ENCODE measurements around the gene SLC6A13. TPM values are rescaled to one million over a fixed set of nuclear protein-coding genes. Genes with fewer than 3 reads are reported as not detected.

SLC6A13 gene
- total RNA-seq, 1 experiment from 2014 or later, result not detected

- intact Hi-C loops (cut with micrococcal nuclease), result no loop called here
- Histone ChIP-seq H3K9me2 (replicated peaks; ENCODE audit: low read length) (no peaks in the 10 kb centered on the region), H3K79me2 (ENCODE audit: low read length) (no peaks in the 10 kb centered on the region), H3F3A (ENCODE audit: low read length, unreplicated experiment) (no peaks in the 10 kb centered on the region), H3K27me3 (ENCODE audit: low read length) (no peaks in the 10 kb centered on the region), H3K9me3 (ENCODE audit: low read length) (no peaks in the 10 kb centered on the region), H3K36me3 (ENCODE audit: low read depth, low read length) (no peaks in the 10 kb centered on the region), H4K20me1 (ENCODE audit: low read length) (no peaks in the 10 kb centered on the region), H3K4me3 (ENCODE audit: low read length) (no peak overlapping the region), H3K9ac (ENCODE audit: low read length) (no peak overlapping the region), H2AFZ (ENCODE audit: low read length) (no peak overlapping the region), H3K4me1 (ENCODE audit: insufficient read depth, low read length) (peaks cover 18% of the 10 kb centered on the region), H3K4me2 (ENCODE audit: low read length) (no peak overlapping the region), H3K27ac (ENCODE audit: low read length) (no peak overlapping the region)
- POLR2A ChIA-PET (ENCODE audit: unreplicated experiment), result no interaction called here
- no peak for ATAC-seq
- BruUV-seq (replicated peaks), result no TSS peak
- CTCF ChIA-PET, result no interaction called here
- TF ChIP-seq EZH2 (IDR thresholded peaks at IDR 0.05; ENCODE audit: low read length, unreplicated experiment) (no peak), EZH2phosphoT487 (IDR thresholded peaks at IDR 0.05; ENCODE audit: borderline replicate concordance, low read length) (no peak)
- TF ChIP-seq, protein P1, sequence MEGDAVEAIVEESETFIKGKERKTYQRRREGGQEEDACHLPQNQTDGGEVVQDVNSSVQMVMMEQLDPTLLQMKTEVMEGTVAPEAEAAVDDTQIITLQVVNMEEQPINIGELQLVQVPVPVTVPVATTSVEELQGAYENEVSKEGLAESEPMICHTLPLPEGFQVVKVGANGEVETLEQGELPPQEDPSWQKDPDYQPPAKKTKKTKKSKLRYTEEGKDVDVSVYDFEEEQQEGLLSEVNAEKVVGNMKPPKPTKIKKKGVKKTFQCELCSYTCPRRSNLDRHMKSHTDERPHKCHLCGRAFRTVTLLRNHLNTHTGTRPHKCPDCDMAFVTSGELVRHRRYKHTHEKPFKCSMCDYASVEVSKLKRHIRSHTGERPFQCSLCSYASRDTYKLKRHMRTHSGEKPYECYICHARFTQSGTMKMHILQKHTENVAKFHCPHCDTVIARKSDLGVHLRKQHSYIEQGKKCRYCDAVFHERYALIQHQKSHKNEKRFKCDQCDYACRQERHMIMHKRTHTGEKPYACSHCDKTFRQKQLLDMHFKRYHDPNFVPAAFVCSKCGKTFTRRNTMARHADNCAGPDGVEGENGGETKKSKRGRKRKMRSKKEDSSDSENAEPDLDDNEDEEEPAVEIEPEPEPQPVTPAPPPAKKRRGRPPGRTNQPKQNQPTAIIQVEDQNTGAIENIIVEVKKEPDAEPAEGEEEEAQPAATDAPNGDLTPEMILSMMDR (conservative IDR thresholded peaks at IDR 0.05; ENCODE audit: low read depth, low read length), result no peak
- no peak for DNase-seq
Measured at GRCh38 chr12:174124-174523, 88.5 kb downstream of the SLC6A13 start.

DNA sequence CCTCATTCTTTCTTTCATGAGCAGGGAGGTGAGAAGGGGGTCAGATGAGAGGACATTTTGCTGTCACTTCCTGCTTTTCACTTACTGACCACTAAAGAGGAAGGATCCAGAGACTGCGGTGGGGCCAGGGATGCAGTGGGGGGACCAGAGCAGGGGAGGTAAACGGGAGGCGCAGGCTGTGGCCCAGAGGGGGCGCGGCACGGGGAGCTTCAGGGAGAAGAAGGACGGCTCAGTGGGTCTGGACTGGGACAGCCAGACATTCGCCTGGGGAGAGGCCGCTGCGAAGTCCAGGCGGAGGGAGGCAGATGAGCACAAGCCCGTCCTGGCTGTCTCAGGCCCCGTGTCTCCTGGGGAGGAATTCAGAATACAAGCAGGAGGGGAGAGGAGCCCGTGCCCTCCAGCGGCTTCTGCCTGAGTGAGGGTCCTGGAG lies 89.9 kb downstream of the SLC6A13 start:
- H3F3A ChIP-seq (ENCODE audit: low read length, unreplicated experiment), result no peaks in the 10 kb centered on the region
- H2AFZ ChIP-seq (ENCODE audit: low read length), result no peak overlapping the region
- TF ChIP-seq, protein P1 (conservative IDR thresholded peaks at IDR 0.05; ENCODE audit: low read depth, low read length), result no peak
- TF ChIP-seq EZH2 (IDR thresholded peaks at IDR 0.05; ENCODE audit: low read length, unreplicated experiment), result no peak
- TF ChIP-seq EZH2phosphoT487 (IDR thresholded peaks at IDR 0.05; ENCODE audit: borderline replicate concordance, low read length), result no peak
- H3K79me2 ChIP-seq (ENCODE audit: low read length), result no peaks in the 10 kb centered on the region
- ATAC-seq (no peak), DNase-seq (no peak)
- no peaks in the 10 kb centered on the region for H3K9me2 ChIP-seq (replicated peaks; ENCODE audit: low read length)
- H3K4me2 ChIP-seq (ENCODE audit: low read length), result no peak overlapping the region
- no peak overlapping the region for H3K27ac ChIP-seq (ENCODE audit: low read length)
- H3K9me3 ChIP-seq (ENCODE audit: low read length), result no peaks in the 10 kb centered on the region
- H4K20me1 ChIP-seq (ENCODE audit: low read length), result no peaks in the 10 kb centered on the region
- no TSS peak for BruUV-seq (replicated peaks)
- no peak overlapping the region for H3K9ac ChIP-seq (ENCODE audit: low read length)
- no peaks in the 10 kb centered on the region for H3K36me3 ChIP-seq (ENCODE audit: low read depth, low read length)
- ChIA-PET CTCF (no interaction called here), POLR2A (ENCODE audit: unreplicated experiment) (no interaction called here)
- peaks cover 18% of the 10 kb centered on the region for H3K4me1 ChIP-seq (ENCODE audit: insufficient read depth, low read length)
- no peaks in the 10 kb centered on the region for H3K27me3 ChIP-seq (ENCODE audit: low read length)
- intact Hi-C loops (cut with micrococcal nuclease), result no loop called here
- H3K4me3 ChIP-seq (ENCODE audit: low read length), result no peak overlapping the region

DNA sequence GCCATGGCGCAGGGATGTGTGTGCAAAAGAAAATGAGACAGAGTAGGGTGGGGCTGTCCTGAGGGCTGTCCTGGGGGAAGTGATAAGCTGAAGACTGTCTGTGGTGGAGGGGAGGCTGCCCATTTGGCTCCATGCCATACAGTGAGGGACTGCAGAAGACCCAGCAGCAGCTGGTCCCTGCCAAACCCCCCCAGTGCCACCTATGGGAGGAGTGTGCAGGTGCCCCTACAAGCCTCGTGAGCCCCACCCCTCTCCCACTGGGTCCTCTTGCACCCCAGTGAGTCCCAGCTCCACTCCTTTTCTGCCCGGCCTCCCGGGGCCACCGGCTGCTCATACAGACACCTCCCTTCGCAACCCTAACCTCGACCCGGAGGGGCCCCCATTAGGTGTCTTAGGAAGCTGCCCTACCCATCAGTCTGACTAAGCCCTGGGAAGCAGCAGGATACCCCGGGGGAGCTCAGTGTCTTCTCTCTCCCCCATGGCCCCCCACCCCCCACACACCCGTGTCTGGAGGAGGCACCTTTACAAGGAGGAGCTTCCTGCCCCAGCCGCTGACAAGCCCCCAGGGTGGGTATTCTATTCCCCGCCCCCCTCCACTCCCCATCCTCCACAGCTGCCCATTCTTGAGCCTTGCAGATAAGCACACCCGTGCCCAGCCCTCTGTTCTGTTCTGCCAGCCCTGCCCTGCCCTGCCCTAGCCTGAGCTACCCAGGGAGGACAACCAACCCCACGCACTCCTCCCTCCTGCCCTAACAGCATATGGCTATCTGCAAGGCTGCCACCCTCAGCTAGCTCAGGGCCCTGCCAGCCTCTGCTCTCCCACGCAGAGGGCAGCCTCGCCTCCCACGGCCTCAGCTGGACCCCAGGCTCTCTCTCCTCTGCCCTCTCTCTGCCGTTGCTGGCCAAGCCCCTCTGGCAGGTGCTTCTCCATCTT lies 90.6 kb downstream of the SLC6A13 start:
- Histone ChIP-seq H3K4me1 (ENCODE audit: insufficient read depth, low read length) (peaks cover 14% of the 10 kb centered on the region), H3K36me3 (ENCODE audit: low read depth, low read length) (no peaks in the 10 kb centered on the region), H3K27me3 (ENCODE audit: low read length) (no peaks in the 10 kb centered on the region), H3K27ac (ENCODE audit: low read length) (no peak overlapping the region), H3K9ac (ENCODE audit: low read length) (no peak overlapping the region), H3K4me2 (ENCODE audit: low read length) (no peak overlapping the region), H3K4me3 (ENCODE audit: low read length) (no peak overlapping the region), H2AFZ (ENCODE audit: low read length) (no peak overlapping the region), H4K20me1 (ENCODE audit: low read length) (no peaks in the 10 kb centered on the region), H3F3A (ENCODE audit: low read length, unreplicated experiment) (no peaks in the 10 kb centered on the region), H3K79me2 (ENCODE audit: low read length) (no peaks in the 10 kb centered on the region), H3K9me2 (replicated peaks; ENCODE audit: low read length) (no peaks in the 10 kb centered on the region), H3K9me3 (ENCODE audit: low read length) (no peaks in the 10 kb centered on the region)
- POLR2A ChIA-PET (ENCODE audit: unreplicated experiment), result no interaction called here
- DNase-seq (no peak), ATAC-seq (no peak)
- TF ChIP-seq EZH2 (IDR thresholded peaks at IDR 0.05; ENCODE audit: low read length, unreplicated experiment), result no peak
- no peak for TF ChIP-seq EZH2phosphoT487 (IDR thresholded peaks at IDR 0.05; ENCODE audit: borderline replicate concordance, low read length)
- TF ChIP-seq, protein P1 (conservative IDR thresholded peaks at IDR 0.05; ENCODE audit: low read depth, low read length), result no peak
- intact Hi-C loops (cut with micrococcal nuclease), result no loop called here
- CTCF ChIA-PET, result no interaction called here
- BruUV-seq (replicated peaks), result no TSS peak

Measured in PC-3 (cell line).